DND-41 (cell line): ENCODE data around the gene DES.

ENCODE experiments used
- EZH2 ChIP-seq: IDR thresholded peaks from 3 replicates; pipeline ENCODE4 v1.6.1; 2012; ENCODE audit warnings: borderline replicate concordance, low read depth, mild to moderate bottlenecking, moderate library complexity, low read length, inconsistent platforms; ENCODE audit not compliant: severe bottlenecking
- TF ChIP-seq, protein P1 (sequence below): IDR thresholded peaks from 2 replicates; pipeline ENCODE4 v1.5.1; 2012; ENCODE audit warnings: borderline replicate concordance, low read length, moderate library complexity, mild to moderate bottlenecking; ENCODE audit not compliant: poor library complexity, severe bottlenecking; ENCODE audit errors: extremely low read depth

DNA sequence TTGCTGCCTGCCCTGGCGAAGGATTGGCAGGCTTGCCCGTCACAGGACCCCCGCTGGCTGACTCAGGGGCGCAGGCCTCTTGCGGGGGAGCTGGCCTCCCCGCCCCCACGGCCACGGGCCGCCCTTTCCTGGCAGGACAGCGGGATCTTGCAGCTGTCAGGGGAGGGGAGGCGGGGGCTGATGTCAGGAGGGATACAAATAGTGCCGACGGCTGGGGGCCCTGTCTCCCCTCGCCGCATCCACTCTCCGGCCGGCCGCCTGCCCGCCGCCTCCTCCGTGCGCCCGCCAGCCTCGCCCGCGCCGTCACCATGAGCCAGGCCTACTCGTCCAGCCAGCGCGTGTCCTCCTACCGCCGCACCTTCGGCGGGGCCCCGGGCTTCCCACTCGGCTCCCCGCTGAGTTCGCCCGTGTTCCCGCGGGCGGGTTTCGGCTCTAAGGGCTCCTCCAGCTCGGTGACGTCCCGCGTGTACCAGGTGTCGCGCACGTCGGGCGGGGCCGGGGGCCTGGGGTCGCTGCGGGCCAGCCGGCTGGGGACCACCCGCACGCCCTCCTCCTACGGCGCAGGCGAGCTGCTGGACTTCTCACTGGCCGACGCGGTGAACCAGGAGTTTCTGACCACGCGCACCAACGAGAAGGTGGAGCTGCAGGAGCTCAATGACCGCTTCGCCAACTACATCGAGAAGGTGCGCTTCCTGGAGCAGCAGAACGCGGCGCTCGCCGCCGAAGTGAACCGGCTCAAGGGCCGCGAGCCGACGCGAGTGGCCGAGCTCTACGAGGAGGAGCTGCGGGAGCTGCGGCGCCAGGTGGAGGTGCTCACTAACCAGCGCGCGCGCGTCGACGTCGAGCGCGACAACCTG is at the start of gene DES:
- TF ChIP-seq, protein P1, sequence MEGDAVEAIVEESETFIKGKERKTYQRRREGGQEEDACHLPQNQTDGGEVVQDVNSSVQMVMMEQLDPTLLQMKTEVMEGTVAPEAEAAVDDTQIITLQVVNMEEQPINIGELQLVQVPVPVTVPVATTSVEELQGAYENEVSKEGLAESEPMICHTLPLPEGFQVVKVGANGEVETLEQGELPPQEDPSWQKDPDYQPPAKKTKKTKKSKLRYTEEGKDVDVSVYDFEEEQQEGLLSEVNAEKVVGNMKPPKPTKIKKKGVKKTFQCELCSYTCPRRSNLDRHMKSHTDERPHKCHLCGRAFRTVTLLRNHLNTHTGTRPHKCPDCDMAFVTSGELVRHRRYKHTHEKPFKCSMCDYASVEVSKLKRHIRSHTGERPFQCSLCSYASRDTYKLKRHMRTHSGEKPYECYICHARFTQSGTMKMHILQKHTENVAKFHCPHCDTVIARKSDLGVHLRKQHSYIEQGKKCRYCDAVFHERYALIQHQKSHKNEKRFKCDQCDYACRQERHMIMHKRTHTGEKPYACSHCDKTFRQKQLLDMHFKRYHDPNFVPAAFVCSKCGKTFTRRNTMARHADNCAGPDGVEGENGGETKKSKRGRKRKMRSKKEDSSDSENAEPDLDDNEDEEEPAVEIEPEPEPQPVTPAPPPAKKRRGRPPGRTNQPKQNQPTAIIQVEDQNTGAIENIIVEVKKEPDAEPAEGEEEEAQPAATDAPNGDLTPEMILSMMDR = no peak
- no peak for TF ChIP-seq EZH2
